PC-3 (cell line): ENCODE results near the gene CNPY2. TPM values are rescaled to one million over a fixed set of nuclear protein-coding genes. Genes with fewer than 3 reads are reported as not detected.

Experiments
- ATAC-seq: fragments of 200-7000 bp; cut with Tn5 transposase; 2 replicates; pipeline ENCODE4 v1.9.1; 2020; ENCODE audit warnings: mild to moderate bottlenecking, moderate library complexity
- BruUV-seq: library from RNA; stranded (reverse); fragments of 400-500 nt; replicated peaks from 2 replicates; lab custom pipeline; 2021; lab: Mats Ljungman, UMichigan
- CTCF ChIA-PET: fragments of 300-600 bp; sonication (Branson Sonifier 250); formaldehyde crosslinking; loops from one replicate; lab custom pipeline; 2022; ENCODE audit warnings: antibody characterized with exemption; lab: Charles Lee
- POLR2A ChIA-PET: fragments of 300-600 bp; sonication (Branson Sonifier 250); formaldehyde crosslinking; loops from one replicate; lab custom pipeline; 2022; ENCODE audit warnings: antibody characterized with exemption; ENCODE audit not compliant: unreplicated experiment; lab: Charles Lee
- DNase-seq: peaks from one replicate; pipeline ENCODE4 v3.0.0-alpha.2; 2015
- H2AFZ ChIP-seq: fragments of 300-600 bp; sonication (generic); 2 replicates; pipeline ENCODE4 v1.6.0; 2016; ENCODE audit warnings: antibody characterized with exemption, low read length
- H3F3A ChIP-seq: fragments of 300-600 bp; sonication (generic); one replicate; pipeline ENCODE4 v1.6.0; 2017; ENCODE audit warnings: antibody characterized with exemption, low read length, control low read depth, mild to moderate bottlenecking; ENCODE audit not compliant: unreplicated experiment
- H3K27ac ChIP-seq: fragments of 300-600 bp; sonication (generic); 2 replicates; pipeline ENCODE4 v1.5.1; 2016; ENCODE audit warnings: mild to moderate bottlenecking, low read length
- H3K27me3 ChIP-seq: fragments of 300-600 bp; sonication (generic); 2 replicates; pipeline ENCODE4 v1.6.1; 2016; ENCODE audit warnings: low read length, mixed read lengths
- H3K36me3 ChIP-seq: fragments of 300-600 bp; sonication (generic); 2 replicates; pipeline ENCODE4 v1.6.1; 2016; ENCODE audit warnings: low read depth, mixed run types, low read length, mixed read lengths
- H3K4me1 ChIP-seq: fragments of 300-600 bp; sonication (generic); 2 replicates; pipeline ENCODE4 v1.5.1; 2016; ENCODE audit warnings: low read length; ENCODE audit not compliant: insufficient read depth
- H3K4me2 ChIP-seq: fragments of 300-600 bp; sonication (generic); 2 replicates; pipeline ENCODE4 v1.6.0; 2016; ENCODE audit warnings: low read length
- H3K4me3 ChIP-seq: fragments of 300-600 bp; sonication (generic); 2 replicates; pipeline ENCODE4 v1.5.1; 2016; ENCODE audit warnings: mild to moderate bottlenecking, low read length, mixed read lengths
- H3K79me2 ChIP-seq: fragments of 300-600 bp; sonication (generic); 2 replicates; pipeline ENCODE4 v1.6.1; 2017; ENCODE audit warnings: low read length, mixed read lengths
- H3K9ac ChIP-seq: fragments of 300-600 bp; sonication (generic); 2 replicates; pipeline ENCODE4 v1.6.0; 2016; ENCODE audit warnings: mild to moderate bottlenecking, low read length
- H3K9me2 ChIP-seq: fragments of 300-600 bp; sonication (generic); replicated peaks from 2 replicates; pipeline ENCODE4 v1.6.1; 2016; ENCODE audit warnings: mixed run types, low read length, mixed read lengths
- H3K9me3 ChIP-seq: fragments of 300-600 bp; sonication (generic); 2 replicates; pipeline ENCODE4 v1.6.1; 2016; ENCODE audit warnings: low read length, mixed read lengths
- H4K20me1 ChIP-seq: fragments of 300-600 bp; sonication (generic); 2 replicates; pipeline ENCODE4 v1.6.1; 2016; ENCODE audit warnings: low read length, mixed read lengths
- EZH2 ChIP-seq: fragments of 300-600 bp; sonication (generic); IDR thresholded peaks from one replicate; pipeline ENCODE4 v1.6.1; 2017; ENCODE audit warnings: antibody characterized with exemption, mild to moderate bottlenecking, low read length; ENCODE audit not compliant: unreplicated experiment
- EZH2phosphoT487 ChIP-seq: fragments of 300-600 bp; sonication (generic); IDR thresholded peaks from 2 replicates; pipeline ENCODE4 v1.6.1; 2018; ENCODE audit warnings: mild to moderate bottlenecking, antibody characterized with exemption, low read length, borderline replicate concordance
- intact Hi-C: fragments of 100-400 bp; cut with micrococcal nuclease; formaldehyde crosslinking; loops from 2 replicates; pipeline ENCODE4 v1.9.0; 2023
- total RNA-seq: library from RNA; depleted of rRNA; stranded (reverse); fragments of >200 nt; gene quantifications from 2 replicates; pipeline ENCODE4 v1.2.3, GENCODE V29; 2014
- TF ChIP-seq, protein P1 (sequence below): fragments of 300-600 bp; sonication (generic); conservative IDR thresholded peaks from 2 replicates; pipeline ENCODE4 v1.5.1; 2017; ENCODE audit warnings: antibody characterized with exemption, low read depth, mild to moderate bottlenecking, low read length

Gene CNPY2
- total RNA-seq, 1 experiment from 2014 or later, result 109 TPM

DNA sequence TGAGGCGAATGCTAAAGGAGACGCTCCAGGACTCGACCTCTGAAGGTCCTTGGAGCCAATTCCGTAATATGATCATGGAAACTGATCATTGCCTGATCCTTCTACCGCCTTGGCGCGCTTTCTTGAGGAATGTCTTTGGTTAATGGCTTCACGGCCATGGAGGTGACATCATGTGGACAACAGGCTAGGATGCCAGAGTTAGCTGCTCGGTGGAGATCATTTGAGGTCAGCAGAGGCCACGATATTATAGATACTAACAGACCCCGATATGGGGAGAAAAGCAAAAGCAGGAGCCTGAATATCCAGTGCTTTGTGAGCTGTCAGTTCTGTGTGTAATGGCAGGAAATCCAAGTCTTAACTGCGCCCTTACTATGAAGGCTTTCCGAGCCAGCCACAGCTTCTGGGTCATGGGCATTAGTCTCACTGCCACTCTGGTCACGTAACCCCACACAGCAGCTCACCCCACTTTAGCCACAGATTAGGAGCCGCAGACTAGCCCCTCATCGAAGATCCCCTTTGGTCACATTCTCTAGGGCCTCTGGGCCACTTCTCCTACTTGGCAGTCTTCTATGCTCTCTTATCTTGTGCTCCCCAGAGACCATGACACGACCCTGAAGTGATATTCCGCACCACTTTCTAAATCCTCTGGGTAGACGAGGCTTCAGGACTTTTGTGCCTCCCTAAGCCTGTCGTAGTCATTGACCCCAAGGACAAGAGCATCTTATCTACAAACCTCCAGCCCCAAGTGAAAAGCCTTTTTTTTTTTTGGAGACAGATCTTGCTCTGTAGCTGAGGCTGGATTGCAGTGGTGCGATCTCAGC, 14.9 kb downstream of the CNPY2 start:
- TF ChIP-seq EZH2 (no peak), EZH2phosphoT487 (no peak)
- TF ChIP-seq, protein P1, sequence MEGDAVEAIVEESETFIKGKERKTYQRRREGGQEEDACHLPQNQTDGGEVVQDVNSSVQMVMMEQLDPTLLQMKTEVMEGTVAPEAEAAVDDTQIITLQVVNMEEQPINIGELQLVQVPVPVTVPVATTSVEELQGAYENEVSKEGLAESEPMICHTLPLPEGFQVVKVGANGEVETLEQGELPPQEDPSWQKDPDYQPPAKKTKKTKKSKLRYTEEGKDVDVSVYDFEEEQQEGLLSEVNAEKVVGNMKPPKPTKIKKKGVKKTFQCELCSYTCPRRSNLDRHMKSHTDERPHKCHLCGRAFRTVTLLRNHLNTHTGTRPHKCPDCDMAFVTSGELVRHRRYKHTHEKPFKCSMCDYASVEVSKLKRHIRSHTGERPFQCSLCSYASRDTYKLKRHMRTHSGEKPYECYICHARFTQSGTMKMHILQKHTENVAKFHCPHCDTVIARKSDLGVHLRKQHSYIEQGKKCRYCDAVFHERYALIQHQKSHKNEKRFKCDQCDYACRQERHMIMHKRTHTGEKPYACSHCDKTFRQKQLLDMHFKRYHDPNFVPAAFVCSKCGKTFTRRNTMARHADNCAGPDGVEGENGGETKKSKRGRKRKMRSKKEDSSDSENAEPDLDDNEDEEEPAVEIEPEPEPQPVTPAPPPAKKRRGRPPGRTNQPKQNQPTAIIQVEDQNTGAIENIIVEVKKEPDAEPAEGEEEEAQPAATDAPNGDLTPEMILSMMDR, result no peak
- H3K4me1 ChIP-seq, result peaks cover 39% of the 10 kb centered on the region
- ATAC-seq (peak; percentile 1; the same call in 1 of the 2 replicates), DNase-seq (no peak)
- peak overlapping the region; percentile 87 for H2AFZ ChIP-seq
- no peaks in the 10 kb centered on the region for H3K9me2 ChIP-seq
- intact Hi-C loops, result no loop called here
- H3F3A ChIP-seq, result no peaks in the 10 kb centered on the region
- BruUV-seq, result TSS peak; percentile 70
- ChIA-PET POLR2A (interaction anchor here (0.6 kb wide), 1 partner anchor 197 kb away, joined by 6 read pairs; the partner anchor contains the start of gene PA2G4), CTCF (no interaction called here)
- H3K27ac ChIP-seq, result peak overlapping the region; percentile 56
- peaks cover 18% of the 10 kb centered on the region for H3K36me3 ChIP-seq
- peaks cover 42% of the 10 kb centered on the region for H3K79me2 ChIP-seq
- H3K27me3 ChIP-seq, result no peaks in the 10 kb centered on the region
- H3K4me2 ChIP-seq, result peak overlapping the region; percentile 86
- no peaks in the 10 kb centered on the region for H3K9me3 ChIP-seq
- H3K4me3 ChIP-seq, result peak overlapping the region; percentile 96
- H4K20me1 ChIP-seq, result peaks cover 23% of the 10 kb centered on the region; the same call in 1 of the 2 replicates
- peak overlapping the region; percentile 89 for H3K9ac ChIP-seq

DNA sequence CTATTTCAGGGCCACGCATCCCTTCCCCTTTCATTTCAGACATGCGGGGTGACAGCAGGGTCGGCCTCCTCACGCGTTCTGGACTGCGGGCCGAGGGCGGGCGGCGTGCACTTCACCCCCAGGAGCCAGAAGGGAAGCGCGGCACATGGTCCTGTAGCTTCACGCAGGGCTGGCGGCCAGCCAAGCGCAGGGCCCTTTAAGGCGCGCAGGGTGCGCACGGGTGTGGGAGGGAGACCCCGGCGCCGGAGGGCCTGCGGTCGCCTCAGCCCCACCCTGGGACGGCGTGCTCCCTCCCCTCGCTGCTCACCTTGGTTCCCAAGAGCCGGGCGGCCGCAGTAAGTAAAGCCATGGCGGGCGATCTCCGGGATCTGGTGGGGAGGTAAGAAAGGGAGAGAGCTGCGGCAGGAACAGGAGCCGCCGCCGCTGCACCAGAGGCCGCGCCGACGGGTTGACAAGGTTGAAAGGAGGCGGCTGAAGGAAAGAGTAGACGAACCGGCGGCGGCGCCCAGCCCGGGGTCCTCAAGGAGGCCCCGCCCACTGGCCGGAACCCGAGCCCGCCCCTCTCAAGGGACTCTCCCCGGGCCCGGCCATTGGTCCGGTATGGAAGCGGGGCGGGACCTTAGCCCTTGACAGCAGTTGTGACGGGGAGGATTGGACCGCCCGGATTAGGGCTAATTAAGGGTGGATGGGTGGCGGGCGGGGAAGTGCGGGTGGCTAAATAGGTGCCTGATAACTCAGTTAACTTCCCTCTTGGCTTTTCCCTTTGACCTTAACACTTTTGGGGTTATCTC, 15.7 kb downstream of the CNPY2 start, which contains the start of gene CS:
Gene CS, minus strand, starts transcription at position 478 of the 791 bp plus-strand sequence. Its CDS starts 129 bp downstream, at position 349.
- Histone ChIP-seq H4K20me1 (peaks cover 23% of the 10 kb centered on the region; the same call in 1 of the 2 replicates), H3K9me2 (no peaks in the 10 kb centered on the region), H3K36me3 (peaks cover 18% of the 10 kb centered on the region), H3K4me2 (peak within 1 kb of the TSS; percentile 87), H3K9ac (peak within 1 kb of the TSS; percentile 89), H3K79me2 (peaks cover 50% of the 10 kb centered on the region), H3F3A (no peaks in the 10 kb centered on the region), H3K27me3 (no peaks in the 10 kb centered on the region), H3K4me1 (peaks cover 39% of the 10 kb centered on the region), H3K4me3 (peak within 1 kb of the TSS; percentile 96), H2AFZ (peak within 1 kb of the TSS; percentile 87), H3K27ac (peak within 1 kb of the TSS; percentile 69), H3K9me3 (no peaks in the 10 kb centered on the region)
- DNase-seq (peak; percentile 99), ATAC-seq (peak; percentile 95)
- ChIA-PET CTCF (no interaction called here), POLR2A (interaction anchor here (0.6 to 0.7 kb wide), 3 partner anchors 16 to 360 kb away, joined by 3 read pairs; no protein-coding TSS in a partner anchor)
- no TSS peak for BruUV-seq
- TF ChIP-seq EZH2 (no peak), EZH2phosphoT487 (no peak)
- TF ChIP-seq, protein P1, result no peak
- intact Hi-C loops, result no loop called here
